SJCRH30 (cell line): ENCODE data around the gene MYEF2. TPM values are rescaled to one million over a fixed set of nuclear protein-coding genes. Genes with fewer than 3 reads are reported as not detected.

Experiments used
- DNase-seq, 2 experiments: peaks; one replicate each; pipeline ENCODE4 v3.0.0-alpha.2; 2015 to 2020
- H3K27ac ChIP-seq: fragments of 250-450 bp; sonication (Bioruptor Pico); 2 replicates; pipeline ENCODE4 v1.5.1; 2020; ENCODE audit warnings: mild to moderate bottlenecking, moderate library complexity
- H3K27me3 ChIP-seq: fragments of 250-450 bp; sonication (Bioruptor Pico); 2 replicates; pipeline ENCODE4 v1.5.1; 2020; ENCODE audit warnings: mild to moderate bottlenecking, moderate library complexity
- H3K36me3 ChIP-seq: fragments of 250-450 bp; sonication (Bioruptor Pico); 2 replicates; pipeline ENCODE4 v1.5.1; 2020; ENCODE audit warnings: mild to moderate bottlenecking, moderate library complexity
- H3K4me1 ChIP-seq: fragments of 250-450 bp; sonication (Bioruptor Pico); 2 replicates; pipeline ENCODE4 v1.5.1; 2020; ENCODE audit warnings: mild to moderate bottlenecking, moderate library complexity
- H3K4me3 ChIP-seq: fragments of 250-450 bp; sonication (Bioruptor Pico); 2 replicates; pipeline ENCODE4 v1.5.1; 2020; ENCODE audit warnings: mild to moderate bottlenecking, moderate library complexity
- H3K9me3 ChIP-seq: fragments of 250-450 bp; sonication (Bioruptor Pico); replicated peaks from 2 replicates; pipeline ENCODE4 v1.5.1; 2020; ENCODE audit warnings: mild to moderate bottlenecking, moderate library complexity
- total RNA-seq: library from RNA; depleted of rRNA; stranded (reverse); fragments of >200 nt; shearing (Covaris generic); gene quantifications from 2 replicates; pipeline ENCODE4 v1.2.3, GENCODE V29; 2014

MYEF2 gene
- total RNA-seq, 1 experiment from 2014 or later = not detected

DNA sequence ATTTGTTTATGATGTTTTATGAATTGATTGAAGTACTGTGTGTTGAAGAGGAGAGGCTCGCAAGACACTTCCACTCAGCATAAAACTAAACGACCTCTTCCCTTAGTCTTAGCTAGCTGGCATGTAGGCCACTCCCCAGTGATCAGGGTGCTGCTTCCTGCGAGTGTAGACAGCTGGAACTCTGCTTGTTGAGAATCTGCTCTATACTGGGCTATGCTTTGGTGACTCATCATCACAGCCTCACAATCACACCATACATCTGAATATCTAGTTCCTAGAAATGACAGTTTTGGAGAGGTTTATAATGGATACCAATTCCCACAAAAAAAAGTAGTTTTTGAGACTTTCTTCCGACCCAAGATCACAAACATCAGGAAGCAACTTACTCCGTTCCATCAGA is 58.8 kb downstream of the MYEF2 start:
- Histone ChIP-seq H3K36me3 (no peaks in the 10 kb centered on the region), H3K9me3 (no peaks in the 10 kb centered on the region), H3K4me3 (no peak overlapping the region), H3K27me3 (no peaks in the 10 kb centered on the region), H3K27ac (no peak overlapping the region), H3K4me1 (no peaks in the 10 kb centered on the region)
- DNase-seq = no peak

DNA sequence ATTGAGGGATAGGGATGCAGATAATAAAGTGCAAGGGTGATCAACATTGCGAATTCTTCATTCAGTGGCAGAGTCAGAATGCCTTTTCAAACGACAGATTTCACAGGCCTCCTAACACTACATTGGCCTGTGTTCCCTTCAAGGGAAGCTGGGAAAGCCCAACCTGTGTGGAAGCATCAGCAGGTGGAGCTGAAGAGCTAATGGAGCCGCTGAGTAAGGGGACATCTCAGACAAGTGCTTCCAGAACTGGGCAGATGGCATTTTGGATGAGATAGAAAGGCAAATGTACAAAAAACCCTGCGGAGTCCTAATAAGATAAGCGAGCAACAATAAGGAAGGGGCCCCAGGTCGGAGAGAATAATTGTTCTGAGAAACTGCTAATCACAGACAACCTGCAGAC is 65.9 kb downstream of the MYEF2 start:
- Histone ChIP-seq H3K27me3 (no peaks in the 10 kb centered on the region; the same call in 1 of the 2 replicates), H3K9me3 (no peaks in the 10 kb centered on the region), H3K36me3 (no peaks in the 10 kb centered on the region), H3K4me1 (no peaks in the 10 kb centered on the region), H3K4me3 (no peak overlapping the region), H3K27ac (no peak overlapping the region)
- DNase-seq = peak in 1 of 2 experiments; percentile 9

GRCh38 chr15:48109856-48110531 is 68.1 kb downstream of the MYEF2 start:
- no peaks in the 10 kb centered on the region; the same call in 1 of the 2 replicates for H3K27me3 ChIP-seq
- no peak for DNase-seq
- H3K4me3 ChIP-seq = no peak overlapping the region
- no peaks in the 10 kb centered on the region for H3K4me1 ChIP-seq
- no peaks in the 10 kb centered on the region for H3K9me3 ChIP-seq
- H3K27ac ChIP-seq = no peak overlapping the region
- H3K36me3 ChIP-seq = no peaks in the 10 kb centered on the region

- no peak overlapping the region for H3K4me3 ChIP-seq
- no peaks in the 10 kb centered on the region; the same call in 1 of the 2 replicates for H3K27me3 ChIP-seq
- H3K27ac ChIP-seq = no peak overlapping the region
- no peaks in the 10 kb centered on the region for H3K9me3 ChIP-seq
- H3K36me3 ChIP-seq = no peaks in the 10 kb centered on the region
- H3K4me1 ChIP-seq = no peaks in the 10 kb centered on the region
- DNase-seq = no peak
These were observed 68.9 kb downstream of the MYEF2 start for GRCh38 chr15:48109212-48109611.

DNA sequence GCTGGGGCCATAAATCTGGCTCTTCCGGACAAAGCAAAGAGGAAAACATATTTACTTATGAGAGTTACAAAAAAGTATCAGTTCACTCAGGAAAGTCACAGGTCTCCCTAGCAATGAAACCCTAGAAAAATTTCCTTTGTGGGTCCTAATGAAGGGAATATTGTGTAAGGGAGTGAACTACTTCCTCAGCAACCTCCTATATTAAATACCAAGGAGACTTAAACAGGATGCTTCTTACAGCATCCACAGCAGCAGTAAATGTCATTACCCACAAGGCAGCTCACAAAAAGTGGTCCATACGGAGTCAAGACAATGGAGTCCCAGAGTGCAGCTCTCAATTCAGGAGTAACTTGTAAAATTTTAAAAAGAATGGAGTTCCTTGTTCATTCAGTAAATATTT is 72.2 kb downstream of the MYEF2 start:
- Histone ChIP-seq H3K27ac (no peak overlapping the region), H3K4me3 (no peak overlapping the region), H3K27me3 (no peaks in the 10 kb centered on the region; the same call in 1 of the 2 replicates), H3K4me1 (no peaks in the 10 kb centered on the region), H3K9me3 (no peaks in the 10 kb centered on the region), H3K36me3 (no peaks in the 10 kb centered on the region)
- DNase-seq = no peak

- no peaks in the 10 kb centered on the region for H3K36me3 ChIP-seq
- no peaks in the 10 kb centered on the region for H3K4me1 ChIP-seq
- no peak for DNase-seq
- H3K27ac ChIP-seq = no peak overlapping the region
- H3K9me3 ChIP-seq = no peaks in the 10 kb centered on the region
- H3K4me3 ChIP-seq = no peak overlapping the region
- H3K27me3 ChIP-seq = no peaks in the 10 kb centered on the region; the same call in 1 of the 2 replicates
These were observed 74.4 kb downstream of the MYEF2 start for GRCh38 chr15:48103647-48104046.

DNA sequence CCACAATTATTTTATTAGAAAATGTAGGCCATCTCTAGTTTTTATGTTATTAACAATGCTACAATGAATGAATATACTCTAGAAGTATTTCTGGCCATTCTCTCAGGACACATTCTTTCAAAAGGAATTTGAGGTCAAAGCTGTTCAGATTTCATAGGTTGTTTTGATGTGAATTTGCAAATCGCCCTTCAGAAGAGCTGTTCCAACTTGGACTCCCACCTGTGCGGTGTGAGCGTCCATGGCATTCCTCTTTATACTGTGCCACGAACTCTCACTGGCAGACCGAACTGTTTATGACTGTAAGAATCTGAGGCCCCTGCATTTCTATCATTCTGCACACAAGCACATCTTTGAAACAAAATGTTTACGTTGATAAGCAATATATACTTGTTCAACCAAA is 75.9 kb downstream of the MYEF2 start:
- Histone ChIP-seq H3K27me3 (no peaks in the 10 kb centered on the region), H3K9me3 (no peaks in the 10 kb centered on the region), H3K36me3 (no peaks in the 10 kb centered on the region), H3K4me3 (no peak overlapping the region), H3K4me1 (no peaks in the 10 kb centered on the region), H3K27ac (no peak overlapping the region)
- no peak for DNase-seq

- H3K27ac ChIP-seq = no peak overlapping the region
- no peak for DNase-seq
These were observed 76.6 kb downstream of the MYEF2 start for GRCh38 chr15:48101376-48101961.

GRCh38 chr15:48097264-48097663 is 80.8 kb downstream of the MYEF2 start:
- Histone ChIP-seq H3K4me1 (no peaks in the 10 kb centered on the region), H3K9me3 (no peaks in the 10 kb centered on the region), H3K27ac (no peak overlapping the region), H3K36me3 (no peaks in the 10 kb centered on the region), H3K4me3 (no peak overlapping the region), H3K27me3 (no peaks in the 10 kb centered on the region)
- no peak for DNase-seq

More at GRCh38 chr15:48101376-48101961, 76.6 kb downstream of the MYEF2 start:
- Histone ChIP-seq H3K27me3 (no peaks in the 10 kb centered on the region), H3K36me3 (no peaks in the 10 kb centered on the region), H3K4me3 (no peak overlapping the region), H3K4me1 (no peaks in the 10 kb centered on the region), H3K9me3 (no peaks in the 10 kb centered on the region)

DNA sequence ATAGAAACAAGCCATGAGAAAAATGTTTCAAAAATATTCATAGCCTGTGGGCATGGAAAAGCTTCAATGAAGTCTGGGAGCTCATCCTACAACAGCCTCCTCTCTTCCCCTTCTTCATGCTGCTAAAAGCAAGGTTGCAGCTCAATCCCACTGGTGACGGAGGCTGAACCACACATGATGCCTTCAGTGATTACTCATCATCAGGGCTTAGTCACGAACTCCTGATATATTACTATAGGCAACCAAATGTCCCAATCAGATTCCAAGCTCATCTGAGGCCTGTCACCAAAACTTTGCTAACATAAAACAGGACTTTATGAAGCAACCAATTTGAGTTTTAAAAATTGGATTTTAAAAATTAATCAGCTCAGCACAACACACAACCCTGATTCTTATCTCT is 81.3 kb downstream of the MYEF2 start:
- Histone ChIP-seq H3K4me3 (no peak overlapping the region), H3K9me3 (no peaks in the 10 kb centered on the region), H3K36me3 (no peaks in the 10 kb centered on the region), H3K27me3 (no peaks in the 10 kb centered on the region), H3K27ac (no peak overlapping the region), H3K4me1 (no peaks in the 10 kb centered on the region)
- DNase-seq = no peak

- no peaks in the 10 kb centered on the region for H3K9me3 ChIP-seq
- no peak for DNase-seq
- H3K36me3 ChIP-seq = no peaks in the 10 kb centered on the region
- H3K4me3 ChIP-seq = no peak overlapping the region
- H3K4me1 ChIP-seq = no peaks in the 10 kb centered on the region
- H3K27me3 ChIP-seq = no peaks in the 10 kb centered on the region
- no peak overlapping the region for H3K27ac ChIP-seq
These were observed 81.7 kb downstream of the MYEF2 start for GRCh38 chr15:48096355-48096786.

DNA sequence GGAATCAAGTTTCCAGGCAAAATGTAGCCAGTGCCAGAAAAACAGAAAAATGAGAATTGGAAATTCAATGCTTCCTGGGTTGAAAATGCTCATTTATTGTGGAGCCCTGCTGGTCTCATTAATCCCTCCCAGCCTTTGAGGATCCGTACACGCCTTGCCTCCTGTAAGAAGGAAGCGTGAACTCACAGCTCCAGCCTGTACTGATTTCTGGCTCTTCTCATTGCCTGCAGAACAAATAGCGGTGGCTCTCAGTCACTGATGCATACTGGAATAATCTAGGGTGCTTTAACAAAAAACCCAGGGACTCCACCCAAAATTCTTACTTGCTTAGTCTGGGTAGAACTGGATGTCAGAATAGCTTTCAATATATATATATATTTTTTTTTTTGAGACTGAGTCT is 86.6 kb downstream of the MYEF2 start:
- no peaks in the 10 kb centered on the region for H3K27me3 ChIP-seq
- H3K9me3 ChIP-seq = no peaks in the 10 kb centered on the region
- H3K4me1 ChIP-seq = no peaks in the 10 kb centered on the region
- no peaks in the 10 kb centered on the region for H3K36me3 ChIP-seq
- no peak for DNase-seq
- no peak overlapping the region for H3K4me3 ChIP-seq
- no peak overlapping the region for H3K27ac ChIP-seq

GRCh38 chr15:48090666-48091065 is 87.4 kb downstream of the MYEF2 start:
- Histone ChIP-seq H3K4me1 (no peaks in the 10 kb centered on the region), H3K36me3 (no peaks in the 10 kb centered on the region), H3K4me3 (no peak overlapping the region), H3K27ac (no peak overlapping the region), H3K9me3 (no peaks in the 10 kb centered on the region), H3K27me3 (no peaks in the 10 kb centered on the region)
- DNase-seq = peak; percentile 10 to 49

- no peak for DNase-seq
- H3K36me3 ChIP-seq = no peaks in the 10 kb centered on the region
- H3K4me1 ChIP-seq = no peaks in the 10 kb centered on the region
- H3K4me3 ChIP-seq = no peak overlapping the region
- H3K27me3 ChIP-seq = no peaks in the 10 kb centered on the region
- H3K27ac ChIP-seq = no peak overlapping the region
- no peaks in the 10 kb centered on the region for H3K9me3 ChIP-seq
These were observed 88.0 kb downstream of the MYEF2 start for GRCh38 chr15:48090115-48090514.

DNA sequence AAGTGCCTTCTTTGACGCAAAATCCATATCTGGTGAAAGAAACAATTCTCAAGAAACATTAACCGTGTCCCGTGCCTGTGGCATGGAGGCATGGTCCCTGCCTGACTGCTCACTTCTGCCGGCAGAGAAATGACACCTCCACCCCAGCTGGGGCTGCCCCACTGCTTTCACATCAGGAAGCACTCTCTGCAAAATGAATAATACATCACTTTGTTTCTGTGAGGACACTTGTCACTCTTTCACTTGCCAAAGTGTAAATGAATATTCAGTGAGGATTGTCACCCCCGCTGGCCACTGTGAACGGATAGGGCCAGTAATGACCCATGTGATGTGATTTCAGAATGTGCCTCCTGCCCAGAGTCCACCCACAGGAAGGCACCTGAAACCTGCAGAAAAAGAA is 88.4 kb downstream of the MYEF2 start:
- Histone ChIP-seq H3K9me3 (no peaks in the 10 kb centered on the region), H3K4me3 (no peak overlapping the region), H3K27ac (no peak overlapping the region), H3K27me3 (no peaks in the 10 kb centered on the region), H3K36me3 (no peaks in the 10 kb centered on the region), H3K4me1 (no peaks in the 10 kb centered on the region)
- DNase-seq = no peak

- Histone ChIP-seq H3K9me3 (no peaks in the 10 kb centered on the region), H3K4me3 (no peak overlapping the region), H3K27ac (no peak overlapping the region), H3K4me1 (no peaks in the 10 kb centered on the region), H3K27me3 (no peaks in the 10 kb centered on the region), H3K36me3 (no peaks in the 10 kb centered on the region)
- DNase-seq = no peak
These were observed 90.3 kb downstream of the MYEF2 start for GRCh38 chr15:48087844-48088243.
